LNCaP clone FGC (cell line): ENCODE results near the gene CSHL1.
"Not testable (repeated sequence)": the region's sequence is repeated elsewhere in the genome, so short reads cannot be mapped to it uniquely, and the experiment has no call there.

ENCODE experiments used
- DNase-seq: peaks from one replicate; pipeline ENCODE4 v3.0.0-alpha.2; 2011; ENCODE audit warnings: low read depth
- H3K4me3 ChIP-seq: 2 replicates; pipeline ENCODE4 v1.5.1; 2011; ENCODE audit warnings: mild to moderate bottlenecking, low read depth, low read length, control low read depth
- TF ChIP-seq, protein P1 (sequence below): IDR thresholded peaks from 2 replicates; pipeline ENCODE4 v1.5.1; 2012; ENCODE audit warnings: mild to moderate bottlenecking; ENCODE audit not compliant: control insufficient read depth, insufficient read depth; ENCODE audit errors: extremely low read depth

Gene CSHL1

GRCh38 chr17:63881935-63882601 is 29.0 kb downstream of the CSHL1 start, which contains the start of gene GH2:
Gene GH2 (minus strand): TSS chr17:63881944. CDS start chr17:63881801, 143 bp downstream.
- TF ChIP-seq, protein P1, sequence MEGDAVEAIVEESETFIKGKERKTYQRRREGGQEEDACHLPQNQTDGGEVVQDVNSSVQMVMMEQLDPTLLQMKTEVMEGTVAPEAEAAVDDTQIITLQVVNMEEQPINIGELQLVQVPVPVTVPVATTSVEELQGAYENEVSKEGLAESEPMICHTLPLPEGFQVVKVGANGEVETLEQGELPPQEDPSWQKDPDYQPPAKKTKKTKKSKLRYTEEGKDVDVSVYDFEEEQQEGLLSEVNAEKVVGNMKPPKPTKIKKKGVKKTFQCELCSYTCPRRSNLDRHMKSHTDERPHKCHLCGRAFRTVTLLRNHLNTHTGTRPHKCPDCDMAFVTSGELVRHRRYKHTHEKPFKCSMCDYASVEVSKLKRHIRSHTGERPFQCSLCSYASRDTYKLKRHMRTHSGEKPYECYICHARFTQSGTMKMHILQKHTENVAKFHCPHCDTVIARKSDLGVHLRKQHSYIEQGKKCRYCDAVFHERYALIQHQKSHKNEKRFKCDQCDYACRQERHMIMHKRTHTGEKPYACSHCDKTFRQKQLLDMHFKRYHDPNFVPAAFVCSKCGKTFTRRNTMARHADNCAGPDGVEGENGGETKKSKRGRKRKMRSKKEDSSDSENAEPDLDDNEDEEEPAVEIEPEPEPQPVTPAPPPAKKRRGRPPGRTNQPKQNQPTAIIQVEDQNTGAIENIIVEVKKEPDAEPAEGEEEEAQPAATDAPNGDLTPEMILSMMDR = peak; percentile 75
- no peak for DNase-seq
- no peak within 1 kb of the TSS for H3K4me3 ChIP-seq

DNA sequence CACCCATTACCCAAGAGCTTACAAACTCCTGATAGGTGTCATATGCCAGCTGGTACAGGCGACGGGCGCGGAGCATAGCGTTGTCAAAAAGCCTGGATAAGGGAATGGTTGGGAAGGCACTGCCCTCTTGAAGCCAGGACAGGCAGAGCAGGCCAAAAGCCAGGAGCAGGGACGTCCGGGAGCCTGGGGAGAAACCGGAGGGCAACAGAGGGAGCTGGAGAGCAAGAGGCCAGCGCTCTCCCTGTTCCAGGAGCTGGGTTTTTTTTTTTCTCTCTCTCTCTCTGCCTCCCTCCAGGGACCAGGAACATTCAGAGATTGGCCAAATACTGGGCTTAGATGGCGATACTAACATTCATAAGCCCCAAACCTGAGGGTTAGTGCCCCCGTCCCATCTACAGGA is 29.7 kb downstream of the CSHL1 start:
- DNase-seq, H3K4me3 ChIP-seq: not testable (repeated sequence)
- TF ChIP-seq, protein P1 = peak; percentile 13; the same call in 1 of the 2 replicates

DNA sequence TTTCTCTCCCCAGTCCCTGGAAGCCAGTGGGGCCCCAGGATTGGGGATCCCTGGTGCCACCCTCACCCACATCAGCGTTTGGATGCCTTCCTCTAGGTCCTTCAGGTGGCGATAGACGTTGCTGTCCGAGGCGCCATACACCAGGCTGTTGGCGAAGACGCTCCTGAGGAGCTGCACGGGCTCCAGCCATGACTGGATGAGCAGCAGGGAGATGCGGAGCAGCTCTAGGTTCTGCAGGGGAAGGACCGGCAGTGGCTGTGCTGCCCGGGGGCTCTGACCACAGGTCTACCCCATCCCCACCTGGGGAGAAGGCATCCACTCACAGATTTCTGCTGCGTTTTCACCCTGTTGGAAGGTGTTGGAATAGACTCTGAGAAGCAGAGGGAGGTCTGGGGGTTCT is 30.4 kb downstream of the CSHL1 start:
- DNase-seq = no peak
- TF ChIP-seq, protein P1 = no peak

GRCh38 chr17:63878413-63878812 is 32.6 kb downstream of the CSHL1 start:
- H3K4me3 ChIP-seq, DNase-seq: not testable (repeated sequence)

More for the DNA sequence above, 30.4 kb downstream of the CSHL1 start:
- no peak overlapping the region for H3K4me3 ChIP-seq

GRCh38 chr17:63874693-63875092 is 36.4 kb downstream of the CSHL1 start:
- H3K4me3 ChIP-seq, DNase-seq: not testable (repeated sequence)

GRCh38 chr17:63874061-63874626 is 36.9 kb downstream of the CSHL1 start:
- DNase-seq, H3K4me3 ChIP-seq: not testable (repeated sequence)

GRCh38 chr17:63873577-63873976 is 37.5 kb downstream of the CSHL1 start, which contains the start of gene CSH2:
Gene CSH2 (minus strand): TSS chr17:63873677. CDS start chr17:63873614, 63 bp downstream.
- not testable (repeated sequence) for H3K4me3 ChIP-seq, DNase-seq

- not testable (repeated sequence) for DNase-seq, H3K4me3 ChIP-seq
Observed at GRCh38 chr17:63871646-63872365, 39.3 kb downstream of the CSHL1 start.

- H3K4me3 ChIP-seq, DNase-seq: not testable (repeated sequence)
Observed at GRCh38 chr17:63870292-63870665, 40.8 kb downstream of the CSHL1 start.

DNA sequence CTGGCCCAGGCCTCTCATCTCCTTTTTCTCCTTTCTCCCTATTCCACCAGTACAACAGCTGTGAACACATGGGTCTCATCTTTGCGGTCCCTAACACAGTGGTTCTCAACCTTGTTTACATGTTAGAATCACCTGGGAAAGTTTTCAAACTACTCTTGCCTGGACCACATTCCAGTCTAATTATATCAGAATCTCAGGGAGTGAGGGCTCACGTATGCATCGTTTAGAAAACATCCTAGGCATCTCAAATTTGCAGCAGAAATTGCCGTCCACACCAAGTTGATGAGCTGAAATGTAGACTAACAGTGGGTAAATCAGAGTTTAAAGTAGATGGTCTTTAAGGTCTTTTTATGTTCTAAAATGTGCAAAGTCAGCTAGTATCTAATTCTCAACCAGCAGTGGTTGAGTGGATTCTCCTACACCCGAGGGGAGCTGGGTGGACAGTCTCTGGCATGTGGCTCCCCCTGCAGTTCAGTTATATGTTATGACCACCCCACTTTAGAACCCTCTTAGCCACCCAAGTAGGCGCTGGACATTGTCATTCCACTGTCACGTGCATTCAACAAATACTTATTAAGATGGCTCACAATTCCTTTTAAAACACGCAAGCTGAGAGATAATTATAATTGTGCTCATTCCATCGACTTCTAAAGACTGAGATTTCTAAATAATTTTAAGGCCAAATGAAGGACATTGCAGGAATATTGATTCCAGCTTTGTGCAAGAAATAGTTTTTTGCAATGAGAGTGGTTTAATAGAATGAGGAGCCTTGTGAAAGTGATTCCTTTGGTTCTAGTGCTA is 41.4 kb downstream of the CSHL1 start:
- H3K4me3 ChIP-seq, DNase-seq: not testable (repeated sequence)
